Measurements from ENCODE around the gene FASTKD3. TPM values are rescaled to one million over a fixed set of nuclear protein-coding genes. Genes with fewer than 3 reads are reported as not detected.

The FASTKD3 gene
- total RNA-seq, 1 donor from 2014 or later, result 5.5 TPM

Other genes starting within 250 kb of the FASTKD3 start
- not detected for gene CFAP90, start 17.9 kb downstream of the FASTKD3 start, total RNA-seq
- 42.9 TPM for gene MTRR, start 117 bp upstream of the FASTKD3 start, total RNA-seq